ENCODE results near the gene QARS1.

The QARS1 gene

GRCh38 chr3:49104427-49105291 lies at the start of gene QARS1:
QARS1 (minus strand) TSS chr3:49104757; CDS start chr3:49104733, 24 bp downstream.
- peak; percentile 22 to 40 for DNase-seq

DNA sequence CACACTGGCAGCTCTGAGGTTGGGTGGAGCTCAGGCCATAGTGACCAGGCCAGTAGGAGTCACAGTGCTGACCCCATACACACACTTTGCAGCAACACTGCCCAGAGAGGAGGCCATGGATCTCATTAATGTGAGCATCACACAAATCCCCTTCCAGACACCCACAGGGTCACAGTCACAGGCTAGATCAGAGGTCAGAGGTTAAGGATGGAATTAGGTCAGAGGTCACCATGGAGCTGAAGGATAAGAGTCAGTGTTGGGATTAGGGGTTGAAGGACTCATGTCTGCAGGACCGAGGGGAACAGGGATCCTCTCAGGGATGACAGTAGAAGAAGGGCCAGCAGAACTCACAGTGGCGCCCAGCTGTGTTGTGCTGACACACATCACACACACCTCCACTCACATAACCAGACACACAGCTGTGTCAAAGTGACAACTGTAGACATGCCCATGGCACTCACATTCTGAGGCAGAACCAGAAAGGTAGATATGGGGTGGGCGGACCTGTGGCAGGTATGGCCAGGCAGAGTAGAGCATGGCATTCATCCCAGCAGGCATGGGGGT lies 48.9 kb upstream of the QARS1 start:
- no peak for DNase-seq

- DNase-seq = no peak
Measured at GRCh38 chr3:49151610-49152009, 47.1 kb upstream of the QARS1 start.

DNA sequence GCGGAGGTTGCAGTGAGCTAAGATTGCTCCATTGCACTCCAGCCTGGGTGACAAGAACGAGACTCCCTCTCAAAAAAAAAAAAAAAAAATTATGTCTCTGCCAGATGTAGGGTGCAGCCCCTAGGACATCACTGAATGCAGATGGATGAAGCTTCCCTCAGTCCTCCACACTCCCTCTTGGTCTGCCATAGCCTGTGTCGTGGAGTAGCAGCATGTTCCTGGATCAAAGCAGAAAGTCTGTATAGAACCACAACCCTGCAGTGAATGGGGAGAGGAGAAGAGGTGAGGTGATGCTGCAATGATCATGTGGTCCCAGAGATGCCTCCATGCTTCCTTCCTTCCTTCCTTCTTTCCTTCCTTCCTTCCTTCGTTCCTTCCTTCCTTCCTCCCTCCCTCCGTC lies 43.6 kb upstream of the QARS1 start:
- DNase-seq = no peak

GRCh38 chr3:49140080-49140479 lies 35.5 kb upstream of the QARS1 start:
- DNase-seq = no peak

GRCh38 chr3:49135499-49135898 lies 30.9 kb upstream of the QARS1 start:
- no peak for DNase-seq

GRCh38 chr3:49134471-49135265 lies 30.1 kb upstream of the QARS1 start:
- no peak for DNase-seq

DNA sequence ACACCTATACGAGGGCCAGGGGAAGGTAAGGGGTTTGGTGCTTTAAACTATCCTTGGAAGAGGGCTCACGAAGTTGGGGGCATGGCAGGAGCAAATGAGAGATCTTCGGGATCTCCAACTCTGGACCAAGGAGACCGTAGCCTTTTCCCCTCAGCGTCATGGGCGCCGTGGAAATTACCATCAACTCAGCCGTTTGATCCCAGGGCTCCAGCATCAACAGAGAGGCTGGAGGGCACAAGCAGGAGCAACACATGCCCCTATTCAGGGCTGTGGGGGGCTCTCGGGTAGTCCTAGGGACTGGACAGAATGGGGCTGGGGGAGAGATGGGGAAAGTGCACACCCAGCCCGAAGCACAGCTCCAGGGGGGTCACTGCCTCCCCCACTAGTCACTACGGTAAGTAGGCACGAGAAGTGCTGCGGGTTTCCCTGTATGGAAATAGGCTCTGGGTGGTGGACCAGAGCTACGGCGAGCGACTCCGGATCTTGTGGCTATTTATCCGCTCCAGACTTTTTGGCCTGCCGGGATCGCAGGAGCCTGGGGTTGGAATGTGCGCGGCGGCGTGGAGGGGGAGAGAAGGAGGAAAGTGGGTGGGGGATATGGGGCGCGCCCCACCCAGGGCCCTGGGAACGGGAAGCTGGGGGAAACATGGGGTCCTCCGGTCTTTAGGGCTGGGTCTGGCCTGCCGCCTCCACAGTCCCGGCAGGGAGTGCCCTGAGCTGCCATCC lies 28.8 kb upstream of the QARS1 start:
- peak; percentile 1 to 29 for DNase-seq

- no peak for DNase-seq
Measured at GRCh38 chr3:49132437-49133225, 28.1 kb upstream of the QARS1 start, which contains the start of gene LAMB2. LAMB2 (minus strand) TSS chr3:49133050; CDS start chr3:49132867, 183 bp downstream.

GRCh38 chr3:49132073-49132436 lies 27.5 kb upstream of the QARS1 start:
- DNase-seq = no peak

DNA sequence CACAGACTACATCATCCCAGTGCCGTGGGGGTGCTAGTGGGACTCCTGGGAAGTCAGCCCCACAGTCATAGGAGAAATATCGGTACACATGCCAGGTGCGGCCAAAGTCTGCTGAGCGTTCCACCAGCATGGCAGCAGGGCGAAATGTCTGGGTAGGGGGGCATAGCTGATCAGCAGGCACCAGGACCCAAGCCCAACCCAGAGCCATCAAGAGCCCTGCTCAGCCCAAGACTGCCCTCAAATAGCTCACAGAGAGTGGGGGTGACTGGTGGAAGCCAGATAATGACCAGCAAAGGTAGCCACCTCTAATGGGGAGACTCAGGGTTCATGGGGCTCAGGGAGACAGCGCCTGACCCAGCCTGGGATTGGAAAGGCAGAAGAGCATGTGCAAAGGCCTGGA lies 27.0 kb upstream of the QARS1 start:
- DNase-seq = no peak

- DNase-seq = no peak
Measured at GRCh38 chr3:49131040-49131439, 26.5 kb upstream of the QARS1 start.

DNA sequence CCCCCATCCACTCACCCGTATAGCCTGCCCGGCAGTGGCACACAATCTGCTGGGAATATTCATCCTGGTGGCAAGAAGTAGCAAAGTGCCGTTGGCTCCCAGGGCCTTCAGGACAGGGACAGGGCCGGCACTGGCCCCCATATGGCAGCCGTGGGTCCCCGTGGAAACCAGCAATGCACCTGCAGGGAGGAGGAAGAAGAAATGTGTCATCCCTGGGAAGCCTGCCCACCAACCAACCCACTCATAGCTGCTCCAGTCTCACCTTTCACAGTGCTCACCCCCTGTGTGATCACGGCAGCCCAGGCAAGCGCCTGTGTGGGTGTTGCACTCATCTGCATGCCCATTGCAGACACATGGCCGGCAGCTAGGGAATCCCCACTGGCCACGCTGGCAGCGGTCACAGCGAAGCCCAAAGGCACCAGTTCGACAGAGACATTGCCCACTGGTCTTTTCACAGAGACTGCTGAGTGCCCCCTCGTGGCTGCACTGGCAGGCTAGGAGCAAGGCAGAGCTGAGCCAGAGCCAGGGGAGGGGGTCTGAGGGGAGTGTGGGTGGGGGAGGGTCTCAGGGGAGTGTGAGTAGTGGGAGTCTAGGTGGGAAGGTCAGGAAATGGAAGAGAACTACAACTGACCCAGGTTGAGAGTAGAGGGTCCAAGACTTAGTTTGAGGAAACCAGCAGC lies 20.6 kb upstream of the QARS1 start:
- DNase-seq = no peak

GRCh38 chr3:49124203-49124602 lies 19.6 kb upstream of the QARS1 start:
- no peak for DNase-seq

DNA sequence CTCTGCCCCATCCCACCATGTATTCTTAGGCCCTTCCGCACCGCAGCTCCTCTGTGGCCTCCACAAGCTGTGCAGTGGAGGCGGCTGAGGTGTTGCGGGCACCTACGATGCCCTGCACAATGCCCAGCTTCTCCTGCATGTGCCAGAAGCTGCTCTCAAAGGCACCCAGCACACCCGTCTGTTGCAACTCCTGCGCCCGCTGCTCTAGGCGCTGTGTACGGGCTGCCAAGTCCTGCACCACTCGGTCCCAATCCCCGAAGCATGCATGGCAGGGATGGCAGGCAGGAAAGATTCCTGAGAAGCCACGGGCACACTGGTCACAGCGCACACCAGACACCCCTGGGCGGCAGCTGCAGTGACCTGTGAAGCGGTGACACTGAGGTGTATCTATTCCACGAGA lies 19.1 kb upstream of the QARS1 start:
- DNase-seq = no peak

DNA sequence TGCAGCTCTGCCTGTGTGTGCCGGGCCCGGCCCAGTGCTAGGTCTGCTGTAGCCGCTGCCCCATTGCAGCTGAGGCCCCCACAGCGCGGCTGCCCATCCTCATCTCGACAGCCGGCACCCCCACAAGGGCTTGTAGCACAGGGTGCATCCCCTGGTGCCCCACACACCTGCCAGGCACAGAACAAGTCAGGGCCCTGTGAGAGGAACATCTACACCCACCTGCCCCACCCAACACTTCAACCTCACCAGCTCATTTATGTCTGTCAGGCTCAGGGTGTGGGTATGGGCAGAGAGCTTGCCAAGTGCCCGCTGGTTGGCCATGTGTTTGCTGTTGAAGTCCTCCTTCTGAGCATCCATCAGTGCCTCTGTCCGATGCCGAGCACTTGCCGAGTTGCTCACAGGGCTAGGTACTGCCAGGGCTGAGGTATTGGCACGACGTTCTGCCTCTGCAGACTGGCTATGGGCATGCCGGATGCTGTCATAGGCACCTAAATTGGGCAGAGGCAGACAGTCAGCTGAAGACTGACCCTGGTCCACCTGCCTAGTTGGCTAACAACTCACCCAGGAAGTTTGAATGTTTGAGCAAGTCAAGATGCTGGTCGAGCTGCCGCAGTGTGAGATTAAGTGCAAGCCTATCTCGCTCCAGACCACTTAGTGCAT lies 18.5 kb upstream of the QARS1 start:
- DNase-seq = no peak

- DNase-seq = no peak
Measured at GRCh38 chr3:49122451-49122850, 17.9 kb upstream of the QARS1 start.

GRCh38 chr3:49122022-49122421 lies 17.5 kb upstream of the QARS1 start:
- no peak for DNase-seq

DNA sequence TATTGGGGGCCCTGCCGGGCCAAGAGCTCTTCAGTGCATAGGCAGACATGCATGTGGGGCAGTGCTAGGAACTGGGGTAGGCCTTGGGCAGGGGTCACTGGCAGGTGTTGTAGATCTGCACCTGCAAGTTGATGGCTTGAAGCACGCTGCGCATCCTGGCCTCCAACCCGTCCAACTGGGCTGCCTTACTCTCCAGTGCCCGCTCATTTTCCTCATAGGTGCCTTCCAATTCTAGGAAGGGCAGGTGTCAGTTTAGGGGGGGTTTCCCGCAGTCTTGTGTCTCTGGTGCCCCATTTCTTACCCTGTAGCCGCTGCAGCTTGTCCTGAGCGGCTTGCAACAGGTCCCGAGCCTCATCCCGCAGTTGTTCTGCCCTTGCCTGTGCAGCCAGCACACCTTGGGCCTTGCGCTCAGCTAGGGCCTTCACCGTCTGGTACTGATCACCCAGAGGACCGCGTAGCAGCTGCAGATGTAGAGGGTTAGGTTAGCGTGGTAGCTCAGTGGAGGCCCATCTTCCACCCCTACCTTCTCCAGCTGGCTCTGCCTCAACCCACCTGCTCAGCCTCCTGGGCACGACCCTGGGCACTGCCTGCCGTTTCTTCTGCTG lies 16.7 kb upstream of the QARS1 start:
- DNase-seq = no peak

- DNase-seq = peak; percentile 11 to 46
Measured at GRCh38 chr3:49120438-49121131, 16.0 kb upstream of the QARS1 start, which contains the start of gene USP19. USP19 (minus strand) TSS chr3:49120823; CDS start chr3:49119145, 1,678 bp downstream.

Measured in NCI-H187 (cell line).